Dermis microvascular lymphatic vessel endothelial cell (primary cell): ENCODE results near the gene CDH23. TPM values are rescaled to one million over a fixed set of nuclear protein-coding genes. Genes with fewer than 3 reads are reported as not detected.
A peak's percentile ranks its signal among the peaks of the same experiment; 100 is the strongest.

Source experiments
- DNase-seq, 2 donors: peaks; one replicate each; pipeline versions ENCODE4 v3.0.0 to v3.0.0-alpha.2; 2010; ENCODE audit warnings: low read depth in 2 of 2
- total RNA-seq: library from RNA; depleted of rRNA; stranded (reverse); fragments of >200 nt; gene quantifications from 2 replicates; pipeline ENCODE4 v1.2.1, GENCODE V29; 2014

The CDH23 gene
- total RNA-seq, 1 donor from 2014 or later, result under 0.01 TPM

GRCh38 chr10:71771204-71771603 is 374.5 kb downstream of the CDH23 start:
- no peak for DNase-seq

GRCh38 chr10:71771821-71772617 is 375.3 kb downstream of the CDH23 start:
- peak; percentile 42 to 51 for DNase-seq

- DNase-seq, result no peak
Observed at GRCh38 chr10:71772832-71773220, 376.1 kb downstream of the CDH23 start.

GRCh38 chr10:71773221-71773971 is 376.7 kb downstream of the CDH23 start, which contains the start of gene VSIR:
Gene VSIR (minus strand): TSS chr10:71773520. CDS start chr10:71773439, 81 bp downstream.
- DNase-seq, result peak; percentile 56 to 80

GRCh38 chr10:71774916-71775702 is 378.4 kb downstream of the CDH23 start:
- DNase-seq, result no peak

GRCh38 chr10:71776481-71776925 is 379.8 kb downstream of the CDH23 start:
- no peak for DNase-seq

- DNase-seq, result no peak
Observed at GRCh38 chr10:71777213-71777985, 380.7 kb downstream of the CDH23 start.

DNA sequence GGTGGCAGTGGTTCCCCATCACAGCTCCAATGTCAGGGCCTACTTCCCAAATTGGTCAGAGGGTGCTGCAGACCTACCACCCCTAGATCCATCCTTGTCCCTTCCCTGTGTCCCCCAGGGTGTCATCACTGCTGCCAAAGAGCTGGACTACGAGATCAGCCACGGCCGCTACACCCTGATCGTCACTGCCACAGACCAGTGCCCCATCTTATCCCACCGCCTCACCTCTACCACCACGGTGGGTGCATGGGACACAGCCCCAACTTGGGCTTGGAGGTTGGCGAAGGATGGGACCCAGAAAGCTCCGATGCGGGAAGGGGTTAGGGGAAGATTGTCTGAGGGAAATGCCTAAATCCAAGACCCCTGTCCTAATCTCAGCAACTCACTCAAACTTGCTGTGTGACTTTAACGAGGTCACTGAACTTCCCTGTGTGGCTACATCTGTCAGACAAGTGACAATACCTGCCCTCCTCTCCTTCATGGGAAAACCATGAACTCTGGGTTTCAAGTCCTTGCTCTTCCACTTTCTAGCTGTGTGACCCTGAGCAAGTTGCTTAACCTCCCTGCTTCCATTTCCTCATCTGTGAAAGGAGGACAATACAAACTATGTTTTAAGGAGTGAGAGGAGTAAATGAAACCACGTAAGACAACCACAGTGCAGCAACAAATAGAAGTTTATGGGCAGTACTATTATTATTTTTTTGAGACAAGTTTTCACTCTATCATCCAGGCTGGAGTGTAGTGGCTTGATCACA is 381.5 kb downstream of the CDH23 start:
- no peak for DNase-seq

- no peak for DNase-seq
Observed at GRCh38 chr10:71779641-71780040, 382.9 kb downstream of the CDH23 start.

GRCh38 chr10:71780156-71780555 is 383.4 kb downstream of the CDH23 start:
- DNase-seq, result no peak

DNA sequence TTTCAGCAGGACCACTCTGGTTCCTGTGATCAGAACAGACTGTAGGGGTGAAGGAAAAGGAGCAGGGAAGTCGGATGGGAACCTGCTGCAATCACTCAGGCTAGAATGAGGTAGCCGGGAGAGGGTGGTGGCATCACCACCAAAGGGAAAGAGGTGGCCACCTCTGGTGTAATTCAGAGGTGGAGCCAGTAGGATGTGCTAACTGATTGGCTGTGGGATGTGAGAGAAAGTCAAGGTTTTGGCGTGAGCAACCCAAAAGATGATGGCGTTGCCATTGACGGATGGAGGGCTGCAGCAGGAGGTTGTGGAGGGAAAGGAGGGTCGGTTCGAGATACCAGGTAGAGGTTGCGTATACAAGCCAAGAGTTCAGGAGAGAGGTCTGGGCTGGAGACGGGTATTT is 384.0 kb downstream of the CDH23 start:
- DNase-seq, result no peak

DNA sequence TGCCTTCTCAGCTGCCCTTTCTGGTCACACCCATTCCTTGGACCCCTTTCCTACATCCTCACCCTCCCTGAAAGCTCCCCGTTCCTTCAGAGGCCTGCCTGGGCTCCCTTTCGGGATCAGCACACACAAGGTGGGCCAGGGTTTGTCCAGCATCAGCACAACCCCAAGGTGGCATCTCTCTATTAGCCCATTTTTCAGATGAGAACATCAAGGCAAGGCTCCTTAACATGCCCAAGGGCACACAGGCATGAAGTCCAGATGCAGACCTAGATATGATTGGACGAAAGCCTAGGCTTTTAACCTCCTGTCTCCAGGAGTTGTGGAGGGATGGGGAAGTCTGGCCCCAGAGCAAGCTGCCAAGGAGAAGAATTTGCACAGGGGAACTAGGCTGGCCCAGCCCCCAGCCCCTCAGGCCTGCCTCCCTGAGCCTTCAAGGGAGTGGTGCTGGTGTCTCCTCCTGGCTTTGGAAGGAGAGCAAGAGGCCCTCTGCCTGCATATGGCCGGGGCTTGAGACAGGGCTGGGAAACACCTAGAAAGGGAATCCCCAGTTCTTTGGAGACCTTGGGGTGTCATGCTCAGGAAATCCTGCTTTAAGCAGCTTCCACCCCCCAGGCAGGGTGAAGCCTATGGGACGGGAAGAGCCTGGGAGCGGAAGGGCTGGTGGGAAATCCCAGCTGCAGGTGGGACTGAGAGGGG is 385.6 kb downstream of the CDH23 start:
- peak in 1 of 2 donors; percentile 23 for DNase-seq

GRCh38 chr10:71782917-71783490 is 386.3 kb downstream of the CDH23 start:
- DNase-seq, result peak in 1 of 2 donors; percentile 24

DNA sequence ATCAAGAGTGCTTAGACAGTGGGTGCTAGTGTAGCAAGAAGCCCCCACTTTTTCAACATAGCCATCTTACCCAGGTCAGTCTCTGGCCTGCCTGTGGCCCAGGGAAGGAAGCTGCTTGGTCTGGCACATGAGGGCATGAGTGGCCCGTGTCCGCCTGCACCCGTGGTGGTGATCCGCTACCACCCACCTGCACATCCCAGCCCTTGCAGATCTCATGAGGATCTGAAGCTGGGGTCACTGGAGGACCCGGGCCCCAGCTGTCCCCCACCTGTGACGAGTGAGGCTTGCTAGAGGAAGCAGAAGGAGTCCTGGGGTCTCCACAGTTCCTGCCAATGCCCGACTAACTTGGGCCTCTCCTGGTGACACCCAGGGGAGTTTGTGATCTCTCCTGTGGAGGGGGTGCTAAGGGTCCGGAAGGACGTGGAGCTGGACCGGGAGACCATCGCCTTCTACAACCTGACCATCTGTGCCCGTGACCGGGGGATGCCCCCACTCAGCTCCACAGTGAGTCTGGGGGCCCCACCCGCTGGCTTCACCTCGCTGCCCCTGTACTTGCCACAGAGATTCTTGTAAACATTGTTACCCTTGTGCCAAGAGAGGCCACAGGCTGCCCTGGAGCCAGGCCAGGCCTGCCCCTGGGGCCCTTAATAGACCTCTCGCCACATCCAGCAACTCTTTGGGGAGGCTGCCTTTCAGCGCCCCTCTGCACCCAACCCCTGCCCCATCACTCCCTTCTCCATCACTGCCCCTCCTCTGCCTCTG is 387.4 kb downstream of the CDH23 start:
- DNase-seq, result no peak

DNA sequence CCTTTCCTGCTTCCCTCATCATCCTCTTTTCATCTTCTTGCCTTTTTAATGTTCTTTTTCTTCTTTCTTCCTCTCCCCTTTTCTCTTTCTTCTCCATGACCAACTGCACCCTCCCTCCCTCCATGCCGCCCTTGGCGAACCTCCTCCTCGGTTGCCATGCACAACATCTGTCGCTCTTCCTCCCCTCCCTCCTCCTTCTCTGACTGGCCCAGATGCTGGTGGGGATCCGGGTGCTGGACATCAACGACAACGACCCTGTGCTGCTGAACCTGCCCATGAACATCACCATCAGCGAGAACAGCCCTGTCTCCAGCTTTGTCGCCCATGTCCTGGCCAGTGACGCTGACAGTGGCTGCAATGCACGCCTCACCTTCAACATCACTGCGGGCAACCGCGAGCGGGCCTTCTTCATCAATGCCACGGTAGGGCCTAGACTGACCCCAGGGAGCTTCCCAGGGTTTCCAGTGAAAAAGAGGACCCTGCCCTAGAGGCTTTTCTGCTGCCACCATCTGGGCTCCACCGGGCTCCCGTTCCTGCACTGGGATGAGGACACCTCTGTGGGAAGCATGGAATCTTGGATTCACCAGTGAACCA is 388.1 kb downstream of the CDH23 start:
- no peak for DNase-seq

- no peak for DNase-seq
Observed at GRCh38 chr10:71788954-71789353, 392.2 kb downstream of the CDH23 start.

DNA sequence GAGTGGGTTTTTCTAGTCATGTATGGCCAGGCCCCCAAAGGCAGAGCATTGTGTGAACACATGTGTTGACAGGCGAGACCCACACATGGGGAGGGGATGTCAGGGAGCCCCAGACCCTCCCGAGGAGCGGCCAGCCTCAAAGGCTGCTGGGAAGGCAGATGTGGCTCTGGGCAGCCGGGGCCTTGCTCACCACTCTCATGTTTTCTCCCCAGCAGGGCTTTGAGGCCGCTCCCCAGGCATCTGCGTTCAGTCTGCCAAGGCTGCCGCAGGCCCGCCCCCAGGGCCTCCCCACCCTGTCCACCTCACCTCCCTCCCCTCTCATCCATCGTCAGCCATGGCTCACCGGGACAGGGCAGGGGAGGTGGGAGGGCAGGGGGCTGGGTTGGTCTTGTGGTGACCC is 393.2 kb downstream of the CDH23 start:
- no peak for DNase-seq

GRCh38 chr10:71790749-71791440 is 394.2 kb downstream of the CDH23 start:
- no peak for DNase-seq
